22Rv1 (cell line): Measurements from ENCODE around the gene THPO.

Experiments
- ZFX ChIP-seq: fragments of 450-650 bp; IDR thresholded peaks from 2 replicates; pipeline ENCODE4 v1.6.1; 2017; ENCODE audit warnings: antibody characterized with exemption, borderline replicate concordance
- TF ChIP-seq, protein P1 (sequence below): fragments of 450-650 bp; IDR thresholded peaks from 2 replicates; pipeline ENCODE4 v1.5.1; 2017; ENCODE audit warnings: mild to moderate bottlenecking

DNA sequence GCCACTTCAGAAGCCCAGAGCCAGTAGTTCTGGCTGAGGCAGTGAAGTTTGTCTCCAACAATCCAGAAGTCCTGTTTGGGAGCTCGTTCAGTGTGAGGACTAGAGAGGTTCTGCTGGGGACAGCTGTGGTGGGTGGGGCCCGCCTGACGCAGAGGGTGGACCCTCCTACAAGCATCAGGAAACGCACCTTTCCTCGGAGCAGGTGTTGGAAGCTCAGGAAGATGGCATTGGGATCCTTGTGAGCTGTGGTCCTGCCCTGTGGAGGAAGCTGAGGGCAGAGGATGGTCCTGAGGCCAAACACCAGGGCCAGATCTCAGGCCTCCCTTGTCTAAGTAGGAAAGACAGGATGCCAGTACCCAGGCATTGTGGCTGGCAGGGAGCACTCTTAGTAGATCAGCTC is 5.1 kb downstream of the THPO start:
- TF ChIP-seq, protein P1, sequence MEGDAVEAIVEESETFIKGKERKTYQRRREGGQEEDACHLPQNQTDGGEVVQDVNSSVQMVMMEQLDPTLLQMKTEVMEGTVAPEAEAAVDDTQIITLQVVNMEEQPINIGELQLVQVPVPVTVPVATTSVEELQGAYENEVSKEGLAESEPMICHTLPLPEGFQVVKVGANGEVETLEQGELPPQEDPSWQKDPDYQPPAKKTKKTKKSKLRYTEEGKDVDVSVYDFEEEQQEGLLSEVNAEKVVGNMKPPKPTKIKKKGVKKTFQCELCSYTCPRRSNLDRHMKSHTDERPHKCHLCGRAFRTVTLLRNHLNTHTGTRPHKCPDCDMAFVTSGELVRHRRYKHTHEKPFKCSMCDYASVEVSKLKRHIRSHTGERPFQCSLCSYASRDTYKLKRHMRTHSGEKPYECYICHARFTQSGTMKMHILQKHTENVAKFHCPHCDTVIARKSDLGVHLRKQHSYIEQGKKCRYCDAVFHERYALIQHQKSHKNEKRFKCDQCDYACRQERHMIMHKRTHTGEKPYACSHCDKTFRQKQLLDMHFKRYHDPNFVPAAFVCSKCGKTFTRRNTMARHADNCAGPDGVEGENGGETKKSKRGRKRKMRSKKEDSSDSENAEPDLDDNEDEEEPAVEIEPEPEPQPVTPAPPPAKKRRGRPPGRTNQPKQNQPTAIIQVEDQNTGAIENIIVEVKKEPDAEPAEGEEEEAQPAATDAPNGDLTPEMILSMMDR, result no peak
- TF ChIP-seq ZFX, result no peak
